K562 (cell line): ENCODE data around the gene RREB1. TPM values are rescaled to one million over a fixed set of nuclear protein-coding genes. Genes with fewer than 3 reads are reported as not detected.
A peak's percentile ranks its signal among the peaks of the same experiment; 100 is the strongest.

ENCODE experiments used
- ATAC-seq: fragments of 200-7000 bp; cut with Tn5 transposase; 3 replicates; pipeline ENCODE4 v1.9.1; 2020; ENCODE audit warnings: moderate library complexity
- BruUV-seq: library from RNA; stranded (reverse); fragments of 400-500 nt; replicated peaks from 2 replicates; lab custom pipeline; 2021; lab: Mats Ljungman, UMichigan
- CTCF ChIA-PET: fragments of 300-600 bp; formaldehyde crosslinking; extraction: SDS; loops from one replicate; lab custom pipeline; 2021; ENCODE audit warnings: low intra/inter-chr PET ratio; lab: Yijun Ruan, JAX
- POLR2A ChIA-PET: fragments of 300-600, 350-650 bp; sonication (Branson Sonifier 250); formaldehyde crosslinking; extraction: SDS; loops from one replicate; lab custom pipeline; 2021; ENCODE audit warnings: antibody characterized with exemption, inconsistent platforms; lab: Yijun Ruan, JAX
- DNase-seq, 4 experiments: peaks; one replicate each; pipeline versions ENCODE4 v3.0.0 to v3.0.0-alpha.2; 2011 to 2018; ENCODE audit warnings: low spot score in 3 of 4, mixed read lengths in 3 of 4; ENCODE audit errors: extremely low read depth in 1 of 4
- FAIRE-seq: peaks from 2 replicates; lab custom pipeline; 2011; peaks lifted over from hg19 to GRCh38; lab: Jason Lieb, UNC
- H2AFZ ChIP-seq: 2 replicates; pipeline ENCODE4 v1.6.0; 2011; ENCODE audit warnings: low read depth, low read length, control low read depth, inconsistent platforms
- H3K27ac ChIP-seq: fragments of 200-600 bp; 3 replicates; pipeline ENCODE4 v1.8.0; 2011; ENCODE audit warnings: low read depth, mild to moderate bottlenecking, control low read depth, inconsistent platforms, low read length, moderate library complexity, mixed read lengths; ENCODE audit errors: extremely low read depth
- H3K27me3 ChIP-seq, 2 experiments: fragments of 300-600 bp in 1 of 2; 2 replicates in 1 of 2; 3 replicates in 1 of 2; pipeline versions ENCODE4 v1.6.0 to v1.8.0; 2011; ENCODE audit warnings: inconsistent platforms in 2 of 2, low read length in 2 of 2, mild to moderate bottlenecking in 1 of 2, mixed read lengths in 1 of 2, moderate library complexity in 1 of 2; ENCODE audit not compliant: control insufficient read depth in 2 of 2, insufficient read depth in 2 of 2
- H3K36me3 ChIP-seq: fragments of 300-600 bp; 3 replicates; pipeline ENCODE4 v1.8.0; 2011; ENCODE audit warnings: mild to moderate bottlenecking, low read length, inconsistent platforms; ENCODE audit not compliant: control insufficient read depth, insufficient read depth
- H3K4me1 ChIP-seq, 2 experiments: fragments of 200-600 bp in 1 of 2; replicated peaks in 1 of 2; 2 replicates in 1 of 2; 3 replicates in 1 of 2; pipeline versions ENCODE4 v1.5.1 to v1.8.0; 2011; ENCODE audit warnings: inconsistent platforms in 2 of 2, low read length in 2 of 2, mild to moderate bottlenecking in 1 of 2, mixed read lengths in 1 of 2, moderate library complexity in 1 of 2; ENCODE audit not compliant: control insufficient read depth in 2 of 2, insufficient read depth in 2 of 2
- H3K4me2 ChIP-seq: 2 replicates; pipeline ENCODE4 v1.6.1; 2011; ENCODE audit warnings: low read length, control low read depth, inconsistent platforms, mixed read lengths; ENCODE audit not compliant: insufficient read depth
- H3K4me3 ChIP-seq: fragments of 200-600 bp; sonication (generic), shearing (Covaris generic); 2 replicates; pipeline ENCODE4 v1.5.1; 2016; ENCODE audit warnings: control low read depth, inconsistent platforms
- H3K79me2 ChIP-seq: fragments of 200-600 bp; 3 replicates; pipeline ENCODE4 v1.8.0; 2011; ENCODE audit warnings: low read length, inconsistent platforms; ENCODE audit not compliant: control insufficient read depth, insufficient read depth
- H3K9ac ChIP-seq, 2 experiments: 2 replicates each; pipeline versions ENCODE4 v1.6.0 to v1.6.1; 2011; ENCODE audit warnings: low read depth in 2 of 2, low read length in 2 of 2, control low read depth in 1 of 2, inconsistent platforms in 1 of 2, mild to moderate bottlenecking in 1 of 2, mixed read lengths in 1 of 2; ENCODE audit not compliant: insufficient read depth in 1 of 2
- H3K9me1 ChIP-seq: one replicate; pipeline ENCODE4 v1.6.0; 2011; ENCODE audit warnings: inconsistent platforms, mild to moderate bottlenecking, low read length, moderate library complexity; ENCODE audit not compliant: control insufficient read depth, insufficient read depth
- H3K9me3 ChIP-seq: replicated peaks from 2 replicates; pipeline ENCODE4 v1.5.1; 2011; ENCODE audit warnings: low read depth, low read length, inconsistent platforms; ENCODE audit not compliant: control insufficient read depth, insufficient read depth
- H4K20me1 ChIP-seq: replicated peaks from 2 replicates; pipeline ENCODE4 v1.6.1; 2011; ENCODE audit warnings: low read length, inconsistent platforms, mixed read lengths; ENCODE audit not compliant: control insufficient read depth, insufficient read depth
- ATF6 ChIP-seq: sonication (generic); formaldehyde crosslinking; IDR thresholded peaks from 2 replicates; pipeline ENCODE4 v1.4.0; 2020; ENCODE audit warnings: mild to moderate bottlenecking, missing genetic modification reagents
- MYC ChIP-seq, 2 experiments: fragments of 250-450 bp in 1 of 2; sonication (Bioruptor Pico) in 1 of 2; IDR thresholded peaks; 2 replicates each; pipeline versions ENCODE4 v1.5.1 to v1.6.1; 2012 to 2021; ENCODE audit warnings: low read depth in 2 of 2, borderline replicate concordance in 1 of 2, improper control_type of control experiment in 1 of 2, low read length in 1 of 2, mild to moderate bottlenecking in 1 of 2, moderate library complexity in 1 of 2
- NONO ChIP-seq, 2 experiments: fragments of 200-400 bp in 1 of 2; fragments of 450-650 bp in 1 of 2; formaldehyde crosslinking in 1 of 2; IDR thresholded peaks; 2 replicates each; pipeline ENCODE4 v1.6.1; 2017; ENCODE audit warnings: low read depth in 2 of 2, mild to moderate bottlenecking in 2 of 2, moderate library complexity in 2 of 2, low read length in 1 of 2
- PREB ChIP-seq: sonication (generic); formaldehyde crosslinking; IDR thresholded peaks from 2 replicates; pipeline ENCODE4 v1.8.1; 2023; ENCODE audit warnings: mild to moderate bottlenecking, missing genetic modification reagents
- SPI1 ChIP-seq: IDR thresholded peaks from 2 replicates; pipeline ENCODE4 v1.6.1; 2011; ENCODE audit warnings: low read depth, low read length, control low read depth, borderline replicate concordance
- THRB ChIP-seq: fragments of 450-650 bp; formaldehyde crosslinking; conservative IDR thresholded peaks from 2 replicates; pipeline ENCODE4 v1.4.0; 2022; ENCODE audit warnings: mild to moderate bottlenecking, missing genetic modification characterization
- ZNF431 ChIP-seq: sonication (generic); formaldehyde crosslinking; IDR thresholded peaks from 2 replicates; pipeline ENCODE4 v1.8.0; 2022; ENCODE audit warnings: mild to moderate bottlenecking, missing genetic modification reagents
- WGBS: fragments of 100-300 bp; shearing (Covaris generic); methylation state at CpG from one replicate; pipeline ENCODE4 v1.1.6; 2016; ENCODE audit warnings: low coverage, mixed read lengths; ENCODE audit not compliant: insufficient coverage; ENCODE audit errors: missing lambda C conversion rate; 5-methylcytosine and 5-hydroxymethylcytosine counted together
- in situ Hi-C: fragments of 300-500 bp; cut with MboI; formaldehyde crosslinking; loops from 4 replicates; pipeline ENCODE4 v1.15.0; 2018; ENCODE audit warnings: inconsistent platforms, mixed read lengths
- intact Hi-C: fragments of 100-400 bp; cut with micrococcal nuclease; formaldehyde crosslinking; loops from 2 replicates; pipeline ENCODE4 v1.14.2; 2022
- polyA plus RNA-seq, 8 experiments: library from polyadenylated mRNA; depleted of rRNA in 4 of 8; stranded (reverse) in 5 of 8; unstranded in 3 of 8; fragments of >200 nt; fragmentation: Nextera tagmentation in 2 of 8; fragmentation: Illumina TruSeq in 1 of 8; extraction: Ambion mirVana in 2 of 8; extraction: Trizol in 1 of 8; gene quantifications; 2 replicates each; pipeline versions ENCODE4 v1.2.1 to v1.2.3, GENCODE V29; 2011 to 2014; ENCODE audit warnings: inconsistent platforms in 1 of 8, missing spikeins in 1 of 8
- total RNA-seq, 7 experiments: library from RNA; depleted of rRNA in 6 of 7; stranded (reverse); fragments of >200 nt in 6 of 7; fragmentation: Illumina TruSeq in 2 of 7; extraction: Trizol in 2 of 7; gene quantifications; 2 replicates each; pipeline versions ENCODE4 v1.2.1 to v1.2.3, GENCODE V29; 2011 to 2021; ENCODE audit warnings: low replicate concordance in 1 of 7

Gene RREB1
- total and polyA plus RNA-seq, 9 of the 15 experiments (the other 6 are each of a cell fraction or from before 2014, with no cell fraction given), result 3.3 to 64.2 (median 19.3) TPM

- TF ChIP-seq ATF6 (CRISPR knock-in tag), result no peak
- TF ChIP-seq PREB (CRISPR knock-in tag), result no peak
- TF ChIP-seq ZNF431 (CRISPR knock-in tag), result no peak
- TF ChIP-seq THRB, result no peak
- no peak for TF ChIP-seq NONO (IDR thresholded peaks at IDR 0.05; ENCODE audit: low read depth in 2 of 2, low read length in 1 of 2)
These were observed 97.0 kb downstream of the RREB1 start (continued) for GRCh38 chr6:7204726-7205125.

- no peak overlapping the region for H2AFZ ChIP-seq
- peaks cover 50% of the 10 kb centered on the region for H3K79me2 ChIP-seq
- peaks cover 98% of the 10 kb centered on the region for H3K36me3 ChIP-seq
- H3K4me2 ChIP-seq, result no peak overlapping the region
- CTCF ChIA-PET, result no interaction called here
- H3K4me3 ChIP-seq, result no peak overlapping the region
- FAIRE-seq, result no peak
- no peak for TF ChIP-seq MYC (IDR thresholded peaks at IDR 0.05; ENCODE audit: low read depth, low read length)
- no peak for TF ChIP-seq MYC (CRISPR knock-in tag; IDR thresholded peaks at IDR 0.05; ENCODE audit: borderline replicate concordance, low read depth)
- TF ChIP-seq SPI1, result 0 out of 2 replicates have a peak, but pooled peaks have one; percentile 6
- intact Hi-C loops (no loop called here), in situ Hi-C loops (no loop called here)
- H3K9ac ChIP-seq, result peak overlapping the region in 1 of 2 experiments; percentile 59; a peak in 1 of 4 replicates
- no peak for ATAC-seq
- H3K9me1 ChIP-seq, result no peaks in the 10 kb centered on the region
- H3K4me1 ChIP-seq, result peaks cover 3 to 12% of the 10 kb centered on the region in 2 experiments; a peak in 4 of 5 replicates
- H4K20me1 ChIP-seq, result no peaks in the 10 kb centered on the region
- POLR2A ChIA-PET, result interaction anchor here (0.6 to 2.1 kb wide), 6 partner anchors 8 to 47 kb away, joined by 3 to 7 read pairs (median 3); no protein-coding TSS in a partner anchor
- BruUV-seq, result no TSS peak
- H3K27me3 ChIP-seq, result no peaks in the 10 kb centered on the region
- no peak overlapping the region for H3K27ac ChIP-seq
- DNase-seq, result no peak
- H3K9me3 ChIP-seq, result no peaks in the 10 kb centered on the region
- 85% methylated on average over 4 of the region's 4 CpGs for WGBS
These were observed 100.0 kb downstream of the RREB1 start for GRCh38 chr6:7207720-7208119.
